Upper lobe of right lung (tissue), 1 donor: Measurements from ENCODE around the gene CTDSP1. TPM values are rescaled to one million over a fixed set of nuclear protein-coding genes. Genes with fewer than 3 reads are reported as not detected.

Source experiments
- ATAC-seq: fragments of 200-7000 bp; cut with Tn5 transposase; one replicate; pipeline ENCODE4 v1.9.1; 2020; ENCODE audit warnings: mild to moderate bottlenecking, moderate library complexity
- DNase-seq: peaks from one replicate; pipeline ENCODE4 v3.0.0-alpha.2; 2020
- H3K27ac ChIP-seq: fragments of 200-600 bp; one replicate; pipeline ENCODE4 v1.8.0; 2022
- H3K27me3 ChIP-seq: fragments of 200-600 bp; one replicate; pipeline ENCODE4 v1.8.0; 2022; ENCODE audit warnings: mild to moderate bottlenecking
- H3K36me3 ChIP-seq: fragments of 200-600 bp; one replicate; pipeline ENCODE4 v1.8.0; 2022
- H3K4me1 ChIP-seq: fragments of 200-600 bp; one replicate; pipeline ENCODE4 v1.8.0; 2022
- H3K4me3 ChIP-seq: fragments of 200-600 bp; one replicate; pipeline ENCODE4 v1.8.0; 2022; ENCODE audit warnings: mild to moderate bottlenecking
- H3K9me3 ChIP-seq: fragments of 200-600 bp; one replicate; pipeline ENCODE4 v1.8.0; 2022
- CTCF ChIP-seq: fragments of 200-600 bp; IDR thresholded peaks from one replicate; pipeline ENCODE4 v1.8.0; 2022; ENCODE audit warnings: antibody characterized with exemption
- intact Hi-C: fragments of 100-400 bp; cut with DNase I; formaldehyde crosslinking; loops from one replicate; pipeline ENCODE4 v1.11.0; 2022
- total RNA-seq: library from RNA; stranded (reverse); fragmentation: NEBNext Ultra II Directional; extraction: Animal tissue kit (Norgen Biotek cat#: 25700); gene quantifications from one replicate; pipeline ENCODE4 v1.2.1, GENCODE V29; 2021
- donor health status: DM: no; HTN: yes; CAD: no; lungs with severe emphysema.

Gene CTDSP1
- total RNA-seq, 1 donor from 2014 or later: 169 TPM

- DNase-seq (peak; percentile 70), ATAC-seq (no peak)
- no peak overlapping the region for H3K27ac ChIP-seq
Measured at GRCh38 chr2:218391202-218391601, 8.5 kb upstream of the CTDSP1 start.

GRCh38 chr2:218392459-218392858, 7.2 kb upstream of the CTDSP1 start:
- H3K4me1 ChIP-seq: peaks cover 24% of the 10 kb centered on the region
- DNase-seq (no peak), ATAC-seq (no peak)
- TF ChIP-seq CTCF: no peak
- no peaks in the 10 kb centered on the region for H3K9me3 ChIP-seq
- intact Hi-C loops: loop anchor here (10.0 kb wide), 1 partner anchor 98 kb away; the partner anchor contains the start of gene TMBIM1
- no peaks in the 10 kb centered on the region for H3K36me3 ChIP-seq
- H3K4me3 ChIP-seq: no peak overlapping the region
- no peak overlapping the region for H3K27ac ChIP-seq
- no peaks in the 10 kb centered on the region for H3K27me3 ChIP-seq

More at GRCh38 chr2:218391202-218391601, 8.5 kb upstream of the CTDSP1 start:
- intact Hi-C loops: loop anchor here (10.0 kb wide), 1 partner anchor 96 kb away; the partner anchor contains the start of gene TMBIM1
- no peaks in the 10 kb centered on the region for H3K9me3 ChIP-seq
- peaks cover 19% of the 10 kb centered on the region for H3K4me1 ChIP-seq
- H3K27me3 ChIP-seq: no peaks in the 10 kb centered on the region
- H3K36me3 ChIP-seq: no peaks in the 10 kb centered on the region
- no peak overlapping the region for H3K4me3 ChIP-seq
- no peak for TF ChIP-seq CTCF

GRCh38 chr2:218392891-218393462, 6.7 kb upstream of the CTDSP1 start:
- H3K9me3 ChIP-seq: no peaks in the 10 kb centered on the region
- no peak for TF ChIP-seq CTCF
- no peak for DNase-seq
- no peak overlapping the region for H3K27ac ChIP-seq
- H3K27me3 ChIP-seq: no peaks in the 10 kb centered on the region
- H3K36me3 ChIP-seq: no peaks in the 10 kb centered on the region
- ATAC-seq: no peak
- intact Hi-C loops: loop anchor here (10.0 kb wide), 1 partner anchor 98 kb away; the partner anchor contains the start of gene TMBIM1
- H3K4me3 ChIP-seq: no peak overlapping the region
- H3K4me1 ChIP-seq: peaks cover 22% of the 10 kb centered on the region

GRCh38 chr2:218393750-218394290, 5.8 kb upstream of the CTDSP1 start:
- no peak overlapping the region for H3K4me3 ChIP-seq
- ATAC-seq (no peak), DNase-seq (peak; percentile 76)
- peak overlapping the region; percentile 30 for H3K27ac ChIP-seq
- intact Hi-C loops: loop anchor here (10.0 kb wide), 1 partner anchor 99 kb away; the partner anchor contains the start of gene TMBIM1
- TF ChIP-seq CTCF: no peak
- peaks cover 20% of the 10 kb centered on the region for H3K4me1 ChIP-seq
- H3K36me3 ChIP-seq: no peaks in the 10 kb centered on the region
- H3K27me3 ChIP-seq: no peaks in the 10 kb centered on the region
- no peaks in the 10 kb centered on the region for H3K9me3 ChIP-seq

GRCh38 chr2:218394298-218395089, 5.2 kb upstream of the CTDSP1 start:
- no peaks in the 10 kb centered on the region for H3K9me3 ChIP-seq
- no peak overlapping the region for H3K4me3 ChIP-seq
- ATAC-seq: no peak

More at GRCh38 chr2:218394298-218395089, 5.2 kb upstream of the CTDSP1 start:
- Histone ChIP-seq H3K27ac (peak overlapping the region; percentile 30), H3K36me3 (no peaks in the 10 kb centered on the region), H3K4me1 (peaks cover 20% of the 10 kb centered on the region), H3K27me3 (no peaks in the 10 kb centered on the region)
- no peak for DNase-seq
- TF ChIP-seq CTCF: no peak
- intact Hi-C loops: loop anchor here (10.0 kb wide), 1 partner anchor 100 kb away; the partner anchor contains the start of gene TMBIM1
